ENCODE measurements around the gene GIPC2. TPM values are rescaled to one million over a fixed set of nuclear protein-coding genes. Genes with fewer than 3 reads are reported as not detected.
"Not testable (repeated sequence)": the region's sequence is repeated elsewhere in the genome, so short reads cannot be mapped to it uniquely, and the experiment has no call there.

GIPC2 gene
- total RNA-seq, 2 experiments from 2014 or later: 0.23 to 0.38 TPM

- no peaks in the 10 kb centered on the region for H3K27me3 Mint-ChIP-seq
- peaks cover 8% of the 10 kb centered on the region for H3K36me3 Mint-ChIP-seq
- H3K9me3 Mint-ChIP-seq (ENCODE audit: low read depth): no peaks in the 10 kb centered on the region
- CTCF ChIA-PET: no interaction called here
- ATAC-seq (no peak), DNase-seq (no peak)
- no peak overlapping the region for H3K27ac Mint-ChIP-seq
- H3K4me1 Mint-ChIP-seq: peaks cover 23% of the 10 kb centered on the region
- H3K4me3 Mint-ChIP-seq: no peak overlapping the region
Measured at GRCh38 chr1:78009836-78010235, 35.9 kb upstream of the GIPC2 start.

- DNase-seq: no peak
- Mint-ChIP-seq H3K27ac (no peak overlapping the region), H3K36me3 (peaks cover 12% of the 10 kb centered on the region), H3K9me3 (ENCODE audit: low read depth) (no peaks in the 10 kb centered on the region), H3K4me3 (no peak overlapping the region), H3K27me3 (no peaks in the 10 kb centered on the region), H3K4me1 (peaks cover 22% of the 10 kb centered on the region)
- ATAC-seq: no peak
- CTCF ChIA-PET: no interaction called here
Measured at GRCh38 chr1:78011050-78011449, 34.7 kb upstream of the GIPC2 start.

GRCh38 chr1:78015148-78015547 is 30.6 kb upstream of the GIPC2 start:
- H3K36me3 Mint-ChIP-seq: peaks cover 15% of the 10 kb centered on the region
- no peak overlapping the region for H3K27ac Mint-ChIP-seq
- ATAC-seq (no peak), DNase-seq (no peak)
- H3K27me3 Mint-ChIP-seq: no peaks in the 10 kb centered on the region
- H3K4me3 Mint-ChIP-seq: no peak overlapping the region
- CTCF ChIA-PET: no interaction called here
- H3K4me1 Mint-ChIP-seq: peaks cover 2% of the 10 kb centered on the region
- no peaks in the 10 kb centered on the region for H3K9me3 Mint-ChIP-seq (ENCODE audit: low read depth)

- Mint-ChIP-seq H3K27me3 (no peaks in the 10 kb centered on the region), H3K4me3 (no peak overlapping the region), H3K27ac (no peak overlapping the region), H3K9me3 (ENCODE audit: low read depth) (no peaks in the 10 kb centered on the region), H3K36me3 (peaks cover 11% of the 10 kb centered on the region), H3K4me1 (no peaks in the 10 kb centered on the region)
- ATAC-seq: no peak
- CTCF ChIA-PET: interaction anchor here (0.7 to 1.2 kb wide), 3 partner anchors 11 to 1191 kb away, joined by 3 read pairs; no protein-coding TSS in a partner anchor
- no peak for DNase-seq
Measured at GRCh38 chr1:78019024-78019423, 26.7 kb upstream of the GIPC2 start.

GRCh38 chr1:78021134-78021533 is 24.6 kb upstream of the GIPC2 start:
- H3K9me3 Mint-ChIP-seq (ENCODE audit: low read depth); CTCF ChIA-PET; H3K27ac Mint-ChIP-seq; H3K27me3 Mint-ChIP-seq; ATAC-seq; H3K4me3 Mint-ChIP-seq; DNase-seq; H3K4me1 Mint-ChIP-seq; H3K36me3 Mint-ChIP-seq: not testable (repeated sequence)

DNA sequence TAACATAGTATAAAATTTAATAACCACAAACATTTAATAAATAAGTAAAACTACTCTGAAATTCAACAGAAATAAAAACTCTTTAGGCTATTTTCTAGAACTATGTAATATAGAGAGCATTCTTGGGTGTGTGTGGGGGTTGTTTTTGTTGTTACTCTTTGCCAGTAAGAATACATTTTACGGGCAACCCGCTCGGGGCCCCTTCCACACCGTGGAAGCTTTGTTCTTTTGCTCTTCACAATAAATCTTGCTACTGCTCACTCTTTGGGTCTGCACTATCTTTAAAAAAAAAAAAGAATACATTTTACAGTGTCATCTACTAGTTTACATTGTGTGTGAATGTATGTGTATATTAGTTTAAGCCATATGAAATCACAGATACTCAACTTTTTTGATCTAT is 16.0 kb upstream of the GIPC2 start:
- Mint-ChIP-seq H3K4me3 (no peak overlapping the region), H3K36me3 (no peaks in the 10 kb centered on the region), H3K9me3 (ENCODE audit: low read depth) (no peaks in the 10 kb centered on the region), H3K27me3 (peaks cover 17% of the 10 kb centered on the region), H3K4me1 (no peaks in the 10 kb centered on the region), H3K27ac (no peak overlapping the region)
- CTCF ChIA-PET: no interaction called here
- no peak for DNase-seq
- no peak for ATAC-seq

DNA sequence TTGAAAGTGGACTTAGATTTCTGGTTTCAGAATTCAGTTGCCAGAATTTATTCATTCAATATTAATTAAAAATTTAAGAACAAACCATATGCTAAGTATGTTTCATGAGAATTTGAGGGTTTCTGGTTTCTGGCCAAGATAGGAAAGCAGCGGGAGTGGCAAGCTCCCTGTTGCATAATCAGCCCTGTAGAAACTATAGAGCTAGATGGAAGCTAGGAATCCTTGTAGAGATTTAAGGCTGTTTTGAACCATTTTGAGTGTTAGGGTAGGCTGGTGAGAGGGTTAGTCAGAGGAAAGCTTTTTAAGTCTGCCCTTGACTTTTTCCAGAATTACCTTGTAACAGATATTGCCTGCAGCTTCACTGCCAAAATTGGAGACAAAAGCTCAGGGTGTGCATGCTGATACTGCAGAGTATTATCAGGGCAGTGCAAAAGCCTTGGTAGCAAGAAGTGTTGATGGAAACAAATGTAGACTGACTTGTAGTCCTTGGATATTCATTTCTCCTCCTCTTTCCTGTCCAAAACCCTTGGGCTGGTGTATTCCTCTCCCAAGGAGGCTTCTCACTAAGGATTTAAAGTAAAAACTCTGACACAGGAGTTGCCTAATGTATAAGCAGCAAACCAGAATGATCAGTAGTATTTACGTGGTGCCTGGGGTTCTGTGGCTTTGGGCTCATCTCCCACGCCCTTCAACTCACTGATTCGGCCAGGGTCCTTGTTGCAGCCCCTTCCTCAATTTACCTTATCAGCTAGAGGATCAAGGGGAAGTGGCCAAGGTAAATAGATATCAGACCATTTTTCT is 12.6 kb upstream of the GIPC2 start:
- Mint-ChIP-seq H3K9me3 (ENCODE audit: low read depth) (no peaks in the 10 kb centered on the region), H3K27me3 (peaks cover 15% of the 10 kb centered on the region), H3K4me1 (no peaks in the 10 kb centered on the region), H3K4me3 (no peak overlapping the region), H3K36me3 (no peaks in the 10 kb centered on the region), H3K27ac (no peak overlapping the region)
- DNase-seq (no peak), ATAC-seq (no peak)
- CTCF ChIA-PET: no interaction called here

DNA sequence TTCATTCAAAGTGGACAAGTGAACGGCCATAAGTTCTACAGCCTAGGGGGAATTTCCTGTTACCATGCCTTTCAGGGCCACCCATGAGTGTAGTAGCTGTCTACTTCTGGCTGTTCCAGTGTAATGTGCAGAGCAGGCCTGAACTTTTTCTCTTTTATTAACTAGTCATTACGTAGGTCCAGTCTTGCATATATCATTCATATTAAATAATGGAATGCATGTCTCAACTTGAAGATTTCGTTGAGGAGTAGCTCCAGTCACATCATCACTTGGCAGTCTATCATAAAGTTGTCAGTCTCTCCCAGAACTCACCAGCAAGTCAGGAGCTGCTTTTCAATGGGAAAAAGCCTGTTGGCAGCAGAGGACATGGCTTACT is 12.0 kb upstream of the GIPC2 start:
- CTCF ChIA-PET: no interaction called here
- Mint-ChIP-seq H3K4me1 (no peaks in the 10 kb centered on the region), H3K36me3 (no peaks in the 10 kb centered on the region), H3K27me3 (peaks cover 15% of the 10 kb centered on the region), H3K4me3 (no peak overlapping the region), H3K27ac (no peak overlapping the region), H3K9me3 (ENCODE audit: low read depth) (no peaks in the 10 kb centered on the region)
- no peak for ATAC-seq
- DNase-seq: no peak

- no peaks in the 10 kb centered on the region for H3K36me3 Mint-ChIP-seq
- H3K4me3 Mint-ChIP-seq: no peak overlapping the region
- H3K9me3 Mint-ChIP-seq (ENCODE audit: low read depth): no peaks in the 10 kb centered on the region
- CTCF ChIA-PET: no interaction called here
- H3K27ac Mint-ChIP-seq: no peak overlapping the region
- DNase-seq (no peak), ATAC-seq (no peak)
- no peaks in the 10 kb centered on the region for H3K4me1 Mint-ChIP-seq
- peaks cover 15% of the 10 kb centered on the region for H3K27me3 Mint-ChIP-seq
Measured at GRCh38 chr1:78035121-78035520, 10.6 kb upstream of the GIPC2 start.

GRCh38 chr1:78036450-78036849 is 9.3 kb upstream of the GIPC2 start:
- CTCF ChIA-PET: no interaction called here
- DNase-seq (no peak), ATAC-seq (no peak)
- H3K27me3 Mint-ChIP-seq: peaks cover 15% of the 10 kb centered on the region
- no peaks in the 10 kb centered on the region for H3K36me3 Mint-ChIP-seq
- peaks cover 6% of the 10 kb centered on the region for H3K4me1 Mint-ChIP-seq
- no peaks in the 10 kb centered on the region for H3K9me3 Mint-ChIP-seq (ENCODE audit: low read depth)
- no peak overlapping the region for H3K27ac Mint-ChIP-seq
- no peak overlapping the region for H3K4me3 Mint-ChIP-seq

- Mint-ChIP-seq H3K36me3 (no peaks in the 10 kb centered on the region), H3K27me3 (peaks cover 14% of the 10 kb centered on the region), H3K9me3 (ENCODE audit: low read depth) (no peaks in the 10 kb centered on the region), H3K4me1 (peaks cover 6% of the 10 kb centered on the region), H3K4me3 (no peak overlapping the region), H3K27ac (no peak overlapping the region)
- CTCF ChIA-PET: no interaction called here
- DNase-seq (no peak), ATAC-seq (no peak)
Measured at GRCh38 chr1:78038071-78038470, 7.7 kb upstream of the GIPC2 start.

DNA sequence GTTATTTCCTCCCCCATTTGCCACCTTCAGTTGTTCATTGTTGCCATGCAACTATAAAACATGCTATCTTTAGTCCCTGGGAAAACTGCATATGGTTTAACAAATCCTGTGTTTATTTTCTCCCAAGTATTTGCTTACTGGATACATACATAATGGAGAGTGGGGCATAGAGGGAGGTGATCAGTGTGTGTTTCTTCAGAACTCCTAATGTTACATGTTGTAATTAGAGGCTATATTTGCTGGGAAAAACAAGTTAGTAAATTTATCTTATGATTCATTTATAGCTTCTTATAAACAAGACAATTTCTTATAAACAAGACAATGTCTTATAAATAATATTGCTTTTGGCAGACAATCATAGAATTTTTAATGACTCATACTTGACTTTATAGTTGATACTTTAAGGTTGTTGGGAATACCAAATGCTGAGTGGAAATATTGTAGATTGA is 7.3 kb upstream of the GIPC2 start:
- DNase-seq (no peak), ATAC-seq (no peak)
- CTCF ChIA-PET: no interaction called here
- no peaks in the 10 kb centered on the region for H3K36me3 Mint-ChIP-seq
- H3K27ac Mint-ChIP-seq: no peak overlapping the region
- no peaks in the 10 kb centered on the region for H3K9me3 Mint-ChIP-seq (ENCODE audit: low read depth)
- H3K4me3 Mint-ChIP-seq: no peak overlapping the region
- H3K4me1 Mint-ChIP-seq: peaks cover 6% of the 10 kb centered on the region
- H3K27me3 Mint-ChIP-seq: peaks cover 17% of the 10 kb centered on the region

DNA sequence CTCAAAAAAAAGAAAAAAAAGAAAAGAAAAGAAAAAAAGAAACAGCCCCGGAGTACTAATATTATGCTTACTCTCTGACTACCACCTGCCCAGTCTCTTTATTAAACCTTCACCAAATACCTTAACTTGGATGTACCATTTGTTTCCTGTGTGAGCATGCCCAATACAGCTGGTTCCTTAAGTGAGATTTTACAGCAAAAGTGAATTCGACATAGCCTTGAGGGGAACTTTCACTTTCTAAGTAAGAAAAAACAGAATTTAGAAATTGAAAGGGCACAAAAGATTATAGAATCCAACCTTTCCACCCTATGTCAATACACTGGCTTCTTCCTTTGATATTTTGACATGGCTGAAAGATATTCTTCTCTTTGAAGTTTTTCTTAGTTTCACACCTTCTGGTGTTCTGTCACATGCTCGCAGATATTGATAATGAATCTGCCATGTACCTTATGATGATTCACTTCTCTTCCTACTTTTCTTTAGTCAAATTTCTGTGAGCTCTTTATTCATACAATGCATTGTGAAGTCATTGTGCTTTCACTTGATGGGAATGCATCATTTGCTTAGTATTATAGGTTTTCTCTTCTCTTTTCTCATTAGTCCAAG is 5.2 kb upstream of the GIPC2 start:
- Mint-ChIP-seq H3K27me3 (peaks cover 19% of the 10 kb centered on the region), H3K27ac (no peak overlapping the region), H3K9me3 (ENCODE audit: low read depth) (no peaks in the 10 kb centered on the region), H3K4me1 (peaks cover 17% of the 10 kb centered on the region), H3K36me3 (no peaks in the 10 kb centered on the region), H3K4me3 (no peak overlapping the region)
- ATAC-seq (no peak), DNase-seq (no peak)
- CTCF ChIA-PET: interaction anchor here (1.5 kb wide), 1 partner anchor 10 kb away, joined by 3 read pairs; no protein-coding TSS in a partner anchor

- Mint-ChIP-seq H3K27ac (no peak overlapping the region), H3K4me3 (no peak overlapping the region), H3K4me1 (peaks cover 29% of the 10 kb centered on the region), H3K9me3 (ENCODE audit: low read depth) (no peaks in the 10 kb centered on the region), H3K27me3 (peaks cover 40% of the 10 kb centered on the region), H3K36me3 (no peaks in the 10 kb centered on the region)
- no peak for DNase-seq
- CTCF ChIA-PET: no interaction called here
- ATAC-seq: no peak
Measured at GRCh38 chr1:78043436-78043835, 2.3 kb upstream of the GIPC2 start.

All from activated CD8-positive, alpha-beta memory T cell treated with anti-CD3 and anti-CD28 coated beads, Interleukin-2, amount 10 ng/mL, durations not matched to agents 7 days and 5 days (primary cell).